ENCODE measurements around the gene HTR1B.

Gene HTR1B, protein sequence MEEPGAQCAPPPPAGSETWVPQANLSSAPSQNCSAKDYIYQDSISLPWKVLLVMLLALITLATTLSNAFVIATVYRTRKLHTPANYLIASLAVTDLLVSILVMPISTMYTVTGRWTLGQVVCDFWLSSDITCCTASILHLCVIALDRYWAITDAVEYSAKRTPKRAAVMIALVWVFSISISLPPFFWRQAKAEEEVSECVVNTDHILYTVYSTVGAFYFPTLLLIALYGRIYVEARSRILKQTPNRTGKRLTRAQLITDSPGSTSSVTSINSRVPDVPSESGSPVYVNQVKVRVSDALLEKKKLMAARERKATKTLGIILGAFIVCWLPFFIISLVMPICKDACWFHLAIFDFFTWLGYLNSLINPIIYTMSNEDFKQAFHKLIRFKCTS

GRCh38 chr6:77463308-77463860, at the start of gene HTR1B:
Gene HTR1B, minus strand, starts transcription at chr6:77463491. Its CDS starts 88 bp downstream, at chr6:77463403.
- TF ChIP-seq, protein P1, sequence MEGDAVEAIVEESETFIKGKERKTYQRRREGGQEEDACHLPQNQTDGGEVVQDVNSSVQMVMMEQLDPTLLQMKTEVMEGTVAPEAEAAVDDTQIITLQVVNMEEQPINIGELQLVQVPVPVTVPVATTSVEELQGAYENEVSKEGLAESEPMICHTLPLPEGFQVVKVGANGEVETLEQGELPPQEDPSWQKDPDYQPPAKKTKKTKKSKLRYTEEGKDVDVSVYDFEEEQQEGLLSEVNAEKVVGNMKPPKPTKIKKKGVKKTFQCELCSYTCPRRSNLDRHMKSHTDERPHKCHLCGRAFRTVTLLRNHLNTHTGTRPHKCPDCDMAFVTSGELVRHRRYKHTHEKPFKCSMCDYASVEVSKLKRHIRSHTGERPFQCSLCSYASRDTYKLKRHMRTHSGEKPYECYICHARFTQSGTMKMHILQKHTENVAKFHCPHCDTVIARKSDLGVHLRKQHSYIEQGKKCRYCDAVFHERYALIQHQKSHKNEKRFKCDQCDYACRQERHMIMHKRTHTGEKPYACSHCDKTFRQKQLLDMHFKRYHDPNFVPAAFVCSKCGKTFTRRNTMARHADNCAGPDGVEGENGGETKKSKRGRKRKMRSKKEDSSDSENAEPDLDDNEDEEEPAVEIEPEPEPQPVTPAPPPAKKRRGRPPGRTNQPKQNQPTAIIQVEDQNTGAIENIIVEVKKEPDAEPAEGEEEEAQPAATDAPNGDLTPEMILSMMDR (IDR thresholded peaks at IDR 0.05; ENCODE audit: control insufficient read depth, extremely low read depth, insufficient read depth): no peak
- no peak within 1 kb of the TSS for H3K4me3 ChIP-seq (ENCODE audit: low read depth, low read length)
- DNase-seq (ENCODE audit: low read depth): no peak

- H3K4me3 ChIP-seq (ENCODE audit: low read depth, low read length): no peak overlapping the region
- DNase-seq (ENCODE audit: low read depth): no peak
- TF ChIP-seq, protein P1 (IDR thresholded peaks at IDR 0.05; ENCODE audit: control insufficient read depth, extremely low read depth, insufficient read depth): no peak
Measured at GRCh38 chr6:77512554-77512953, 49.3 kb upstream of the HTR1B start.

- DNase-seq (ENCODE audit: low read depth): no peak
- no peak overlapping the region for H3K4me3 ChIP-seq (ENCODE audit: low read depth, low read length)
- TF ChIP-seq, protein P1 (IDR thresholded peaks at IDR 0.05; ENCODE audit: control insufficient read depth, extremely low read depth, insufficient read depth): no peak
Measured at GRCh38 chr6:77511860-77512259, 48.6 kb upstream of the HTR1B start.

DNA sequence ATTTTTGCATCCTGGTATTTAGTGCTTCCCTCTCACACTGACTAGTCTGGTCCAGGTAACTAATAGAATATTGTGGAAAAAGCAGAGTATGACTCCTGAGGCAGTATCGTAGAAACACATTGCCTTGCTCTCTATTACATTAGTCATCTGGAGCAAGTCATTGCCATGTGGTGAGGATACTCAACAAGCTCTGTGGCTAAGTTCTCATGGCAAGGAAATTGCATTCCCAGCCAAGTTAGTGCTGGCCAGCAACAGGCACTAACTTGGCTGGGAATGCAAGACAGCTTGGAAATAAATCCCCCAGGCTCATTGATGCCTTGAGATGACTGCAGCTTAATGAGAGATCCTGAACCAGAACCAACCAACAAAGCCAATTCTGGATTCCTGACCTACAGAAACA, 39.7 kb upstream of the HTR1B start:
- no peak for DNase-seq (ENCODE audit: low read depth)
- H3K4me3 ChIP-seq (ENCODE audit: low read depth, low read length): no peak overlapping the region
- TF ChIP-seq, protein P1 (IDR thresholded peaks at IDR 0.05; ENCODE audit: control insufficient read depth, extremely low read depth, insufficient read depth): no peak

DNA sequence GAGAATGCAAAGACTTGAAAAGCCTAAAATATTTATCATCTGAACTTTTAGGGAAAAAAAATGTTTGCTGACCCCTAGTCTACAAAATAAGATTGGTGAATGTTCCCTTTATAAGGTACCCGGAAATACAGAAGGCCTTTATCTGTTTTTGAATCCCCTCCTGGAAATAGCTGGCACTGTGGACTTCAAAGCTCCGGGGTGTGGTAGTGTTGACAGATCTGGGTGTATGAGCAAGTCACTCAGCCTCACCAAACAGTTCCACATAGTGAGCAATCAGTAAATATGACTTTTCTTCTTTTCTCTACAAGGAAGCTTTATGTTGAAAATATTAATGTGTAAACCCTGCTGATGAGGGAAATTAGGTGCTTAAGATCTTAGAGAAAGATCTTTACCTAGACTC, 29.2 kb upstream of the HTR1B start:
- no peak for DNase-seq (ENCODE audit: low read depth)
- no peak overlapping the region for H3K4me3 ChIP-seq (ENCODE audit: low read depth, low read length)
- TF ChIP-seq, protein P1 (IDR thresholded peaks at IDR 0.05; ENCODE audit: control insufficient read depth, extremely low read depth, insufficient read depth): no peak

- DNase-seq (ENCODE audit: low read depth): no peak
Measured at GRCh38 chr6:77487808-77488425, 24.6 kb upstream of the HTR1B start.

More at GRCh38 chr6:77487808-77488425, 24.6 kb upstream of the HTR1B start:
- TF ChIP-seq, protein P1 (IDR thresholded peaks at IDR 0.05; ENCODE audit: control insufficient read depth, extremely low read depth, insufficient read depth): no peak
- H3K4me3 ChIP-seq (ENCODE audit: low read depth, low read length): no peak overlapping the region
